HCT116 (cell line): ENCODE measurements around the gene GOLGA7B.

ENCODE experiments used
- CTCF ChIP-seq, 3 experiments: fragments of 200-600 bp in 1 of 3; sonication (generic) in 1 of 3; IDR thresholded peaks in 2 of 3; conservative IDR thresholded peaks in 1 of 3; 2 replicates each; pipeline ENCODE4 v1.5.1; 2012 to 2017; ENCODE audit warnings: low read depth in 2 of 3, low read length in 2 of 3, antibody characterized with exemption in 1 of 3, borderline replicate concordance in 1 of 3, control low read depth in 1 of 3, mild to moderate bottlenecking in 1 of 3, mixed read lengths in 1 of 3, mixed run types in 1 of 3, moderate library complexity in 1 of 3; ENCODE audit not compliant: insufficient read depth in 1 of 3
- REST ChIP-seq: IDR thresholded peaks from 2 replicates; pipeline ENCODE4 v1.6.1; 2012; ENCODE audit warnings: low read depth

GRCh38 chr10:97892506-97892905, 42.9 kb downstream of the GOLGA7B start:
- no peak for TF ChIP-seq REST
- TF ChIP-seq CTCF (IDR thresholded peaks at IDR 0.05 in 2 of 3, conservative IDR thresholded peaks at IDR 0.05 in 1 of 3; ENCODE audit: borderline replicate concordance in 1 of 3, insufficient read depth in 1 of 3, low read depth in 2 of 3, low read length in 2 of 3) = no peak
